Measurements from ENCODE around the gene PM20D2. TPM values are rescaled to one million over a fixed set of nuclear protein-coding genes. Genes with fewer than 3 reads are reported as not detected.

The PM20D2 gene
- total and polyA plus RNA-seq, 8 donors: 8.6 to 30.8 (median 24.0) TPM

- H3K27ac ChIP-seq: no peak overlapping the region
- H3K27me3 ChIP-seq: no peaks in the 10 kb centered on the region
- DNase-seq (no peak), ATAC-seq (no peak)
- no peaks in the 10 kb centered on the region for H3K4me1 ChIP-seq
- no peak for TF ChIP-seq CTCF (IDR thresholded peaks at IDR 0.05)
- H3K4me3 ChIP-seq: no peak overlapping the region
- H3K36me3 ChIP-seq: no peaks in the 10 kb centered on the region
- H3K9me3 ChIP-seq: no peaks in the 10 kb centered on the region
- intact Hi-C loops (cut with DNase I): no loop called here
Measured at GRCh38 chr6:89186762-89187161, 40.9 kb downstream of the PM20D2 start.

DNA sequence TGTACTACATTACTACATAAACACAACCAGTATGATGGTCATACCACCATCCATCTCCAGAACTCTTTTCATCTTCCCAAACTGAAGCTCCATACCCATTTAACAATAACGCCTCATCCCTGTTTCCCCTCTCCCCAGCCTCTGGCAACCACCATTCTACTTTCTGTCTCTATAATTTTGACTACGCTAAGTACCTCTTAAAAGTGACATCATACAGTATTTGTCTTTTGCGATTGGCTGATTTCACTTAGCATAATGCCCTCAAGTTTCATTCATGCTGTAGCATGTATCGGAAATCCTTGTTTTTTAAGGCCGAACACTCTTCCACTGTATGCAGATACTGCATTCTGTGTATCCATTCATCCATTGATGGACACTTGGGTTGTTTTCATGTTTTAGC is 41.6 kb downstream of the PM20D2 start:
- intact Hi-C loops (cut with DNase I): no loop called here
- DNase-seq: no peak
- H3K27ac ChIP-seq: no peak overlapping the region
- no peak for ATAC-seq
- TF ChIP-seq CTCF (IDR thresholded peaks at IDR 0.05): no peak
- no peaks in the 10 kb centered on the region for H3K36me3 ChIP-seq
- no peaks in the 10 kb centered on the region for H3K27me3 ChIP-seq
- no peaks in the 10 kb centered on the region for H3K9me3 ChIP-seq
- no peaks in the 10 kb centered on the region for H3K4me1 ChIP-seq
- H3K4me3 ChIP-seq: no peak overlapping the region

DNA sequence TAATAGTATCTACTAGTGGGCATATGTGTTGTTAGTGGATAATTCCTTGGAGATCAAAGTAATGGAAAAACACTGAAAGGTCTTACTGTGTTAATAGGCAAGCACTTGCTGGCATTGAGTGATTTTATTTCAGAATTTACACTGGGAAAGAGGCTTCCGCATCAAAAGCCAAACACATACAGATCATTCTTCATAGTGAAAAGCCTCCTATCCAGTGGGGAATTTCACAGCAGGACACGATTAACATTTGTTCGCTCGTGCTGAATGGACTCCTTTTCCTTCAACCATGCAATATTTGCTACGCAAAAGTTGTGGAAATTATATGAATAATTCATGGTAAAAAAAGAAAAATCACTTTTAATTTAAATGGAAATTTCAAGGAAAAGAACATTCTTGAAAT is 44.9 kb downstream of the PM20D2 start:
- no peaks in the 10 kb centered on the region for H3K27me3 ChIP-seq
- DNase-seq (no peak), ATAC-seq (no peak)
- H3K9me3 ChIP-seq: peaks cover 0 to 11% of the 10 kb centered on the region in 2 donors
- no peaks in the 10 kb centered on the region for H3K4me1 ChIP-seq
- no peak overlapping the region for H3K4me3 ChIP-seq
- intact Hi-C loops (cut with DNase I): no loop called here
- no peaks in the 10 kb centered on the region for H3K36me3 ChIP-seq
- H3K27ac ChIP-seq: no peak overlapping the region
- no peak for TF ChIP-seq CTCF (IDR thresholded peaks at IDR 0.05)

DNA sequence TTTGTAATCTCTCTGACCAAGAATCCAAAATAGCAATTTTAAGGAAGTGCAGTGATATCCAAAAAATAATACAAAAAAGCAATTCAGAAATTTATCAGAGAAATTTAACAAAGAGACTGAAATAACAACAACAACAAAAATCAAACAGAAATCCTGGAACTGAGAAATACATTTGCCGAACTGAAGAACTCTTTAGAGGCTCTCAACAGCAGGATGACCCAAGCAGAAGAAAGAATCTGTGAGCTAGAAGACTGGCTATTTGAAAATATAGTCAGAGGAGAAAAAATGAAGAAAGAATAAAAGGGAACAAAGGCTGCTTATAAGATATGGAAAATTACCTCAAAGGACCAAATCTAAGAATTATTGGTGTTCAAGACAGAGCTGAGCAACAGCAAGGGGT is 48.7 kb downstream of the PM20D2 start:
- Histone ChIP-seq H3K4me1 (no peaks in the 10 kb centered on the region), H3K27me3 (no peaks in the 10 kb centered on the region), H3K9me3 (peaks cover 0 to 11% of the 10 kb centered on the region in 2 donors), H3K27ac (no peak overlapping the region), H3K36me3 (no peaks in the 10 kb centered on the region), H3K4me3 (no peak overlapping the region)
- ATAC-seq: no peak
- no peak for DNase-seq
- intact Hi-C loops (cut with DNase I): no loop called here
- TF ChIP-seq CTCF (IDR thresholded peaks at IDR 0.05): no peak

- no peak for TF ChIP-seq CTCF (IDR thresholded peaks at IDR 0.05)
- no peak overlapping the region for H3K4me3 ChIP-seq
- H3K36me3 ChIP-seq: no peaks in the 10 kb centered on the region
- H3K27me3 ChIP-seq: no peaks in the 10 kb centered on the region
- ATAC-seq (no peak), DNase-seq (no peak)
- intact Hi-C loops (cut with DNase I): no loop called here
- peaks cover 0 to 11% of the 10 kb centered on the region in 2 donors for H3K9me3 ChIP-seq
- no peak overlapping the region for H3K27ac ChIP-seq
- H3K4me1 ChIP-seq: no peaks in the 10 kb centered on the region
Measured at GRCh38 chr6:89197141-89197540, 51.3 kb downstream of the PM20D2 start.
